ENCODE results near the gene PARN.

Gene PARN

DNA sequence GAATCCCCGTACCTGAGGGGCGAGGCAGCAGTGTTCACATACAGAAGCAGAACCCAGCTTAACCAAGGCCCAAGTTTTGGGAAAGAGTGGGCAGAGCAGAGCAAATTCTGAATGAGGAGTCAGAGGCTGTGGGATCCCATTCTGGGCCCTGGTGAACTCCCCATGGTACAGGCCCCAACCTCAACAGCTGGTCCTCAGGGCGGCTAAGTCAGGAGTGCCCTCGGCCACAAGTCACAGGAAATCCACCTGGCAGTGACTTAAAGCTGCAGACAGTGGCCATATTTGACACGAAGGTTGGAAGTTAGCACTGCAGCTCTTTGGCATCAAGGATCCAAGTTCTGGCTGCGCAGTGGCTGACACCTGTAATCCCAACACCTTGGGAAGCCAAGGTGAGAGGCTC, 237.1 kb downstream of the PARN start:
- H3K4me3 ChIP-seq (ENCODE audit: low read depth, low read length): no peak overlapping the region
- no peak overlapping the region for H3K27ac ChIP-seq
- no peak for DNase-seq
- H3K27me3 ChIP-seq (replicated peaks): no peaks in the 10 kb centered on the region
- in situ Hi-C loops (cut with HindIII; ENCODE audit: low pct_ligation_motif_present, low sequenced_read_pairs): no loop called here
- no peaks in the 10 kb centered on the region for H3K36me3 ChIP-seq (replicated peaks)
- TF ChIP-seq, protein P1, sequence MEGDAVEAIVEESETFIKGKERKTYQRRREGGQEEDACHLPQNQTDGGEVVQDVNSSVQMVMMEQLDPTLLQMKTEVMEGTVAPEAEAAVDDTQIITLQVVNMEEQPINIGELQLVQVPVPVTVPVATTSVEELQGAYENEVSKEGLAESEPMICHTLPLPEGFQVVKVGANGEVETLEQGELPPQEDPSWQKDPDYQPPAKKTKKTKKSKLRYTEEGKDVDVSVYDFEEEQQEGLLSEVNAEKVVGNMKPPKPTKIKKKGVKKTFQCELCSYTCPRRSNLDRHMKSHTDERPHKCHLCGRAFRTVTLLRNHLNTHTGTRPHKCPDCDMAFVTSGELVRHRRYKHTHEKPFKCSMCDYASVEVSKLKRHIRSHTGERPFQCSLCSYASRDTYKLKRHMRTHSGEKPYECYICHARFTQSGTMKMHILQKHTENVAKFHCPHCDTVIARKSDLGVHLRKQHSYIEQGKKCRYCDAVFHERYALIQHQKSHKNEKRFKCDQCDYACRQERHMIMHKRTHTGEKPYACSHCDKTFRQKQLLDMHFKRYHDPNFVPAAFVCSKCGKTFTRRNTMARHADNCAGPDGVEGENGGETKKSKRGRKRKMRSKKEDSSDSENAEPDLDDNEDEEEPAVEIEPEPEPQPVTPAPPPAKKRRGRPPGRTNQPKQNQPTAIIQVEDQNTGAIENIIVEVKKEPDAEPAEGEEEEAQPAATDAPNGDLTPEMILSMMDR (IDR thresholded peaks at IDR 0.05; ENCODE audit: low read depth, low read length, missing control alignments): no peak

DNA sequence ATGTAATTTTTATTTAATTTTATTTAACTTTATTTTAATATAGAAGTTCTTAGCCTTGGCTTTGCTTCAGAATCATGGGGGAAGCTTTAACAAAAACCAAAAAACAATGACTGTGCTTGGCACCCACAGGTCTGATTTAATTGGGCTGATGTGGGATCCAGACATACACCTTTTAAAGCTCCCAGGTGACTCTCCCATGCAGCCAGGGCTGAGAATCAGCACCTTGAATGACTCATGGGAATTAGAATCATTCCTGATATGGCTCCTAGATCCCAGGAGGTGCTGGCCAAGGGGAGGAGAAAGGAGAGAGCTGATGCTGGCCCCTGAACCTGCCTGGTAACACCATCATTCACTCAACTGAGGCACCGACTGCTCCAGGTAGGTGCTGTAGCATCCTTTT, 240.7 kb downstream of the PARN start:
- Histone ChIP-seq H3K4me3 (ENCODE audit: low read depth, low read length) (no peak overlapping the region), H3K36me3 (replicated peaks) (no peaks in the 10 kb centered on the region), H3K27ac (no peak overlapping the region), H3K27me3 (replicated peaks) (no peaks in the 10 kb centered on the region)
- DNase-seq: no peak
- in situ Hi-C loops (cut with HindIII; ENCODE audit: low pct_ligation_motif_present, low sequenced_read_pairs): no loop called here
- TF ChIP-seq, protein P1 (IDR thresholded peaks at IDR 0.05; ENCODE audit: low read depth, low read length, missing control alignments): no peak

- in situ Hi-C loops (cut with HindIII; ENCODE audit: low pct_ligation_motif_present, low sequenced_read_pairs): no loop called here
- DNase-seq: no peak
- H3K27ac ChIP-seq: no peak overlapping the region
- H3K4me3 ChIP-seq (ENCODE audit: low read depth, low read length): no peak overlapping the region
- TF ChIP-seq, protein P1 (IDR thresholded peaks at IDR 0.05; ENCODE audit: low read depth, low read length, missing control alignments): no peak
- no peaks in the 10 kb centered on the region for H3K27me3 ChIP-seq (replicated peaks)
- no peaks in the 10 kb centered on the region for H3K36me3 ChIP-seq (replicated peaks)
Measured at GRCh38 chr16:14388243-14388642, 241.8 kb downstream of the PARN start.

DNA sequence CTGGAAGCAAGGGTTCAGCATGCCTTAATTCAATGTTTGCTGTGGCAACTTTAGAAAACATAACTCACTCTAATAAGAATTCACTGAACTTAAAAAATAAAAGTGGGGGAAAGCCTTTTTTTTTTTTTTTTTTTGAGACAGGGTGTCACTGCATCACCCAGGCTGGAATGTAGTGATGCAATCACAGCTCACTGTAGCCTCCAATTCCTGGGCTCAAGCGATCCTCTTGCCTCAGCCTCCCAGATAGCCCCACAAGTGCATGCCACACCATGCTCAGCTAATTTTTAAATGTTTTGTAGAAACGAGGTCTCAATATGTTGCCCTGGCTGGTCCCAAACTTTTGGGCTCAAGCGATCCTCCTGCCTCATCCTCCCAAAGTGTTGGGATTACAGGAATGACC, 243.9 kb downstream of the PARN start:
- no peak for DNase-seq
- Histone ChIP-seq H3K27ac (no peak overlapping the region), H3K4me3 (ENCODE audit: low read depth, low read length) (no peak overlapping the region), H3K27me3 (replicated peaks) (no peaks in the 10 kb centered on the region), H3K36me3 (replicated peaks) (no peaks in the 10 kb centered on the region)
- in situ Hi-C loops (cut with HindIII; ENCODE audit: low pct_ligation_motif_present, low sequenced_read_pairs): no loop called here
- TF ChIP-seq, protein P1 (IDR thresholded peaks at IDR 0.05; ENCODE audit: low read depth, low read length, missing control alignments): no peak

Measured in brain microvascular endothelial cell (primary cell).